CD4-positive, alpha-beta T cell treated with Interferon gamma for 1 hour (primary cell): ENCODE data around the gene DDC.

ENCODE experiments used
- DNase-seq: peaks from one replicate; pipeline ENCODE4 v3.0.0-alpha.2; 2020

The DDC gene

DNA sequence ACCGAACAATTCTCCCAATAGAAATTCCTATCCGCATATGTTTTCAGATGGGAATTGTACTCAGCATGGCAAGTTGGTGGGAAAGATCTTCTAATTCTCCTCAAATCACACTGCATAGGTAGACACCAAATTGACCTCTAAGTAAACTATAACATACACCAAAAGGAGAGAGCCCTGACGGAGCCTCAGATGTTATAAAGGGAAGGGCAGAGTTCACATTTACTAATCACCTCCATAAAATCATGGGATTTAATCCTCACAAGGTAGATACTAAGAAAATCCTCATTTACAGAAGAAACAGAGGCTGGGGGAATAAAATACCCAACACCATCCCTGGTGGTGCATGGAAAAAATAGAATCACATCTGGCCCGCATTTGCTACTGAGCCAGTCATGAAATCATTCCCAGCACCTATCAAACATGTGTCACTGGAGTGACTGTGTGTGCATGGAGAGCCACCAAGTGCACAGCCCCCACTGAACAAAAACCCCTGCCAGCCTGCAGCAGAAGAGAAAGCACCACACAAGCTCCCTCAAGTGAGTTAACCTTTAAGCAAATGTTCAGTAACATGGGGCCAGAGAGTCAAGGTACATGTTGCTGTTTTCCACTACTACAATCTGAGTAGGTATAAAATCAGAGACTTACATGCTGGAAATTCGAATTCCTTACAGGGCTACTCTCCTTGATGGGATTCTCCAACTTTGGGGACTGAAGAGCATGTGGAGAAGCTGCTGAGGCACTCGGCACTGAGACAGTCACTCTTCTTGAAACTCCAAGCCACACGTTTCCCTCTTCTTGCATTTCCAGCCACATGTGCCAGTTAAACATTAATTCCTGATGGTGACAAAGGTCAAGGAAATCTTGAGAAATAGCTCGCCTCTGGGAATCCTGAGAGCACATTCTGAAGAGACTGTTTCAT is at the start of gene DDC:
Gene DDC, minus strand, starts transcription at position 766 of the 919 bp plus-strand sequence. CDS start 21,320 bp downstream, outside the sequence.
- no peak for DNase-seq

- DNase-seq, result no peak
Observed at GRCh38 chr7:50613473-50613872, 48.3 kb upstream of the DDC start.

DNA sequence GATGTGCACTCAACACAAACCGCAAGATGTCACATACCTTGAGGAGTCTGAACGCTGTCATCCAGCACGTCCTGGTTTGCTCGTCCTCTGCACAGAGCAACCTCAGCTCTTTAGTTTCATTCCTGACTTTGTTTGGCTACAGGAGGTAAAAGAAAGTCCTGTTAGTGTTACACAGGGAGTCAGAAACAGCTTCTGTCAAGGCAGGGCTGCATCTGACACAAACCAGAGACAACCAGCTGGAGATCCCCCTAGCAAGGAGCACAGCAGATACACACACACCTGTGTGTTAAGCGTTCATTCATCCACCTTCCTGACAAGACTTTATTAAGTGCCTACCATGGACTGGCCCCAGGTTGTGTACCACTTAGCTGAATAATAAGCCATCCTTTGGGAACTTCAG is 47.5 kb upstream of the DDC start:
- DNase-seq, result no peak

GRCh38 chr7:50610521-50611277 is 45.5 kb upstream of the DDC start:
- peak; percentile 28 for DNase-seq

- DNase-seq, result no peak
Observed at GRCh38 chr7:50608196-50608906, 43.1 kb upstream of the DDC start.

DNA sequence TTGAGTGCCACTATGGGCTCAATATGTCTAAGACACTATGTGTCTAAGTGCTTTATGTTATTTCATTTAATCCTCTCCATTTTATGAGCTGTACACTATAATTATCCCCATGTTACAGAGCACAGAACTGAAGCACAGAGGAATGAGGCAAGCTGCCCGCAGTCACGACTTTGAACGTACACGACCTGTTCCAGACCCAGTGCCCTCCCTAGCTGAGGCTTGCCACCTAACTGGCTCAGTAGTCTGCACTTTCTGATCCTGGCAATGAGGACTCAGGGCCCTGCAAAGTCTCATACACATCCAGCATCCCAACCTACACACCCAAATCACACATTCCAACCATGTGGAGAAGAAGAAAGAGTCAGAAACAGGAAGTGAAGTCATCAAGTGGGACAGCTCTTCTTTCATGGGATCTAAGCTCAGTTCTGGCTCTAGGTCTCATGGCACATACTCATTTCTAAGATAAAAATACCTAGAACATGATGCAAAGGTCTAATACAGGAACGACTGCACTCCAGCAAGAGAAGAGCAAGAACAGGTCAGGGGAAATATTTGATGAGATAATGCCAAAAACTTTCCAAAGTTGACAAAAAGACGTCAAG is 42.4 kb upstream of the DDC start:
- DNase-seq, result no peak

DNA sequence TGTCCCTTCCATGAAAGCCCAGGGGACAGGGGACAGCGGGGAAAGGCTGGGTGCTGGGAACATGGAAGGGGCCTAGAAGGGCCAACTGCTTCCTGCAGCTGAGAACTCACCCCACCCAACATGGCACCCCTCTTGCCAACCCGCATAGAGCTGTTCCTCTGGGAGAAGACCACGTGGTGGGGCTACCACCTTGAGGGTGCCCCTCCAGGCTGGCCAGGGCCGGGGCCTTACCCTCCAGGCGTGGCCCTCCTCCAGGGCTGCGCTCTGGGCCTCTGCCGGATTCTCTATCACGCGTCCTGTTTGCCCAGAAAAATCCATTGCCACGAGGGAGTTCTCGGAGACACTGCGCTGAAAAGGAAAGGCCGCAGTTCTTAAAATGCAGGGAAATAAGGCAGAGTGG is 39.9 kb upstream of the DDC start:
- DNase-seq, result no peak

DNA sequence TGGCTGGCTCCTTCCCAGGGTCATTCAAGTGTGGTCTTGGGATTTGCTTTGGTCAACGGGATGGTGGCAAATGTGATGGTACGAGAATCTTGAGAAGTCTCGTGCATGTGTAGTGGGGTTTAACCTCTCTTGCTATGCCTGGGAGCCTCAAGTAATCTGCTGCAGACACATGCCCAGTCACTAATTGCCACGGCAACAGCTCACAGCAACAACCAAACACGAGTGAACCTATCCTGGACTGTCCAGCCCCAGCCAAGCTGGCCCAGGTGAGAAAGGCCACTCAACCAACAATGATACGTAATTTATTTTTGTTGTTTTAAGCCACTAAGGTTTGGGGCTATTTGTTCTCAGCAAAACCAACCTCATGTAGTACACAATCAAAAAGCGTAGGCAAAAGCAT is 38.1 kb upstream of the DDC start:
- no peak for DNase-seq

DNA sequence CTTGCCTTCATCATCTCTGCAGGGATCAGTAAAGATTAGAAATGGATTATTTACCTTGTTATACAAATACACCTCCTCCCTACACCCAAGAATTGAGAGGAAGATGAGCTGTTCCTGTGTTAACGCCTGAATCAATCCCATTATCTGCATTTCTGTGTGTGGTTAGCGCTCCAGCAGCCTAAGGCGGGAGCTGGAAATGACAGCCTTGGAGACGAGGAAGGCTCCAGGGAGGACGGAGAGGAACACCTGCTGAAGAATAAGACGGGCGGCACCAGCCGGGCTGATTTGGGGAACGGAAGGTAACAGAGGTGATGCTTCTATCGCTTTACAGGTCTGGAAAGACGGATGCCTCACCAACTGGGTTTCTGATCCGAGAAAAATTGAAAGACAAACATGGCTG is 34.2 kb upstream of the DDC start:
- DNase-seq, result no peak

DNA sequence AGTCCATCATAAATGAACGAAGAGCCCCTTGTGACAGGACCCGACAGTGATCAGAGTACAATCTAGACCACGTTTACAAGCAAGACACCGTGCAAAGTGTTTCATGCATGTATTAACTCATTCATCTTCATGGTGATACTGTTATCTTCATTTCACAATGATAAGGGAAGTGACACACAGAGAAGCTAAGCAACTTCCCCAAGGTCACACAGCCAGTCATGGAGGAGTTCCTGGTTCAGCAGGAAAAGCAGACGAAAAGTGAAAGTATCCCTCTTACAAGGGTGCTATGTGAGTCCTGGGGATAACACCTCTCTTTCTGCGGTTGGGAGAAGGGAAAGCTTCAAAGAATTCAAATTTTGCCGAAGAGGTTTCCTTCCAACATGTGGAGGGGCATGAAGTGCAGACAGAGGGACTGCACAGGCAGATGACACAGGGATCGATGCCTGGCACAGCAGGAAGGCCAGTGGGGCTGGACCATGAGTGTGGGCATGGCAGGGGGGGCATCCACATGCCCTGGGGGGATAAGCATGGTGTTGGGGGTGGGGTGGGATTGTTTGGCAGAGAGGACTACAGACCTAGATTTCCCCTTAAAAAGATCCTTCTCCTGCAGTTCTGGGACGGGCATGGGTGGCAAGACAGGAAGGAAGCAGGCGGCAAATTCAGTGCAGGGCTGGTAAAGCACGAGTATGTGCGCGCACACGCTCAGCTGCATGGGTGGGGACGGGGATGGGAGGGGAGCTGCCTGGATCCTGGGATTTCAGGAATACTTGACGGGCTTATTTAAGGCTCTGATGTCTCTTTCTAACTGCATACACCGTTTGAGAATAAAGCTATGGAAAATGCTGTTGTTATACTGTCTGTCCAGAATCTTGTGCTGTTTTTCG is 33.5 kb upstream of the DDC start:
- DNase-seq, result no peak

DNA sequence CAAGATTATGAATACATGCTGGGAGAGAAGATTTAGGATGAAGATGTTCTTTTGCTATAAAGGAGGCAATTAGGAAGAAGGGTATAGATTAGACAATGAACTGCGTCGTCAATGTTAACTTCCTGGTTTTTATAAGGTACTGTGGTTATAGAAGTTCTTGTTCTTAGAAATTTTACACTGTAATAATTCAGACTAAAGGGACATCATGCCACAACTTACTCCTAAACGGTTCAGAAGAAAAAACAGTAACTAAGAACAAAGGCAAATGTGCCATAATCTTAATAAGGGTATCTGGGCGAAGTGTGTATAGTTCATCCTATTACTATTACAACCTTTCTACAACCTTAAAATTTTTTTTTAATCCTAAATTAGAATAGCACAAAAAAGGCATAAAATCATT is 31.3 kb upstream of the DDC start:
- DNase-seq, result no peak

DNA sequence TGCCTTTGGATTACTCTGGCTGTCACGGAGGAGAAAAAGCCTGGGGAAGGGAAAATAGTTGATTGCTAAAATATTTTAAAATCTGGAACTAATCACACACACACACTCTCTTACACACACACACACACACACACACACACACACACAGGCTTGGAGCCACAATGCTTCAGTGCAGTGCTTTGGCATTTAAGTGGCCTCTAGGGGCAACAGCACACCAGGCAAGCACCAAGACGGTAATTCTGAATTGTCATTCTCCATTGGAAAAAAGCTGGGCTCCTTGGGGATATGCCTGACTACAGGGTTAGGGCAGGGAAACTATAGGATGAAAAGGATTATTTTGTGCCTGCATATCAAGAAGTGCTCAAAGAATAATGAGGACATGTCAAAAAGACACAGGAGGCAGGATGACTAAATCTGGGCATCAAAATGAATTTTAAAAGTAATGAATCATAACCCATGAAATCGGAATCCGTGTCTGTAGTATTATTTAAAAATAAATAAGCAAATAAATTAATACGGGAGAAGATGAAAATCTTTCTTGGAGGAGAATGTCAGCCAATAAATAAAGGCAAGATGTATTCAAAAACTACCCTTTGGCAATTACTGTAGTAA is 30.4 kb upstream of the DDC start:
- peak; percentile 11 for DNase-seq

DNA sequence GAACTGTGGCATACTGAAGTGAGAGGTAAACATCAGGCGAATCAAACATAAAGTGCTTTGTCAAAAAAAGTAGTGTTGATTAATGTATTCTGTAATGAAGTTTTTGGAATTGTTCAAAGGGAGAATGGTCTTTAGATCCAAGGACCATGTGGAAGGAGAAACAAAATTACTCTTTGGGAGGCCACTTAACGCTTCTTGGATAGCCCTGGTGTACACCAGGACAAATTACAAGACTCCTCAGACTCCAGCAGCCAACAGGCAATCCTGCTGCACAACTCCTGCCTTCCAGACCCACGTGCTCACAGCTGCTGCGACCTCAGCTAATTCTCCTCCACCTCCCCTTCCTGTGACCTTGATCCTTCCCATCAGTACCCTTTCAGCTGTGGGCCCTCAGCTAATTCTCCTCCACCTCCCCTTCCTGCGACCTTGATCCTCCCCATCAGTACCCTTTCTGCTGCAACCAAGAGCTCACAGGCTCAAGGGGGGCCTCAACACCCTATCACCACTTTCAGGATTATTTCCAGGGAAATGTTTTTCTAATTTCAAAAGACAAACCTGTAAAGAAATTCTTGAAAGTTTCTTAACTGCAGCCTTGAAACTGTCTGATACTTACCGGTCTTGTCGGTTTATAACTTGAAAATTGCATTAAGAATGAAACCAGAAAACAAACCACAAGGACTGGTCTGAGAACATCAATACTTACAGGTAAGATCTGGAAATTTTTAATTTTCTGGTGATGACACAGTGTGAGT is 29.7 kb upstream of the DDC start:
- no peak for DNase-seq

GRCh38 chr7:50594136-50594535 is 28.9 kb upstream of the DDC start:
- no peak for DNase-seq

- no peak for DNase-seq
Observed at GRCh38 chr7:50592940-50593339, 27.7 kb upstream of the DDC start.

DNA sequence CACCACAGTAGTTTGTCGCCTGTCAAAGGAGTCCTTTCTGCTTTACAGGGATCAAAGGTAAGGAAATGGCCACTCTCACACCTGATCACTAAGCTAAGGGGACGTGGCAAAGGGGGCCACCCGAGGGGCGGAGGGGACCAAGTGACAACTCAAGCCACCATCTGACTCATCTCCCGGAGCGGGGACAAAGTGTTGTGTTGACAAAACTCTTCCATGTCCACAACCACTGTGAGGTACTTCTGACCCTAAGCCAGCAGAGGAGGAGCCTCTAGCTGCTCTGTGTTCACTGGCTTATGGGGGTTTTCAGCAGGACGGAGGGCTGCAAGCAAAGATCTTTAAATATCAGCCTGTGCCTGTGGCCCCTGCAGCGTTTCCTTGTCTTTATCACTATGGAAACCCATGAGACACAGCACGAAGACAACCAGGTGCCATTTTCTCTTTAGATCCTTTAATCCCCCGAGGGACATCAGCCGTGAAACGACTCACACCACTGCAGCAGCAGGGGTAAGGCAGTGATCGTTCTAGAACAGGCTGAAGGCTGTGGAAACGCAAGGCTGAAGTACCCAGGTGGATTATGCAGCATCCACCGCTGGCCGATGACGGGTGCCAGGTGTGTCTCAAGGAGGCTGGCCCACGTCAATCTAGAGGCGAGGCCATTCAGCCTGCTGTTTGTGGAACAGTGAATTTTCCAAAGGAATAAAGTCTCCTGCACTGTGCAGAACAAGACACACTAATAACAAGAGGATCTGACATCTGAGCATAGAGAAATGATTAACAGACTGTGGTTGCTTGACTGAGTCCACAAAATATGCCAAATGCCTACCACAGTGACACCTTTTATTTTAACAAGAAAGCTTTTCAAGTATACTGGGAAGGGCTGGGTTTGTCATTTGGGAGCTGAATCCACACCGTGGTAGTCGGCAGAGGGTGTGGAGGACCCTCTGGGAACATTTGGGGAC is 26.6 kb upstream of the DDC start:
- no peak for DNase-seq

GRCh38 chr7:50591098-50591479 is 25.9 kb upstream of the DDC start:
- no peak for DNase-seq

GRCh38 chr7:50590535-50590934 is 25.3 kb upstream of the DDC start:
- no peak for DNase-seq

GRCh38 chr7:50589364-50589763 is 24.2 kb upstream of the DDC start:
- DNase-seq, result no peak

DNA sequence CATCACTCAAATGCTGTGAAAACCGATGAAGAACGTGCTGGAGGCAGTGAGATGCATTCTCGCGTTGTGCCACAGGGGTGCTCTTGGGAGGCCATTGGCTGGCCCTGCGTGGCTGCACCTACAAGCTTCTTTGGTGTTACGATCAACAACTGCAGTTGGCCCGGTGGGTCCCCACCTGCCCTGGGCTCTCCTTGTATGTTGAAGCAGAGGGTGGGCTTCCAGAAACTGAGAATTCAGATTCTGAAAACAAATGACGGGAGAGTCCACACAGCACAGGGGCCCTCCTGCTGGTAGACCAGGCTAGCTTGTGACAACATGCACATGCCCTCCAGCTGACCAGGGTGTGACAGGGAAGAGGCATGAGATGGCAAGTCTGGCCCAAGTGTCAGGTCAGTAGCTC is 23.7 kb upstream of the DDC start:
- DNase-seq, result no peak
